ENCODE data around the gene MAST4. TPM values are rescaled to one million over a fixed set of nuclear protein-coding genes. Genes with fewer than 3 reads are reported as not detected.

The MAST4 gene
- polyA plus RNA-seq, 2 of the 4 experiments (the other 2 are of a cell fraction): 1.2 to 5.8 TPM

GRCh38 chr5:67144183-67144639 lies 548.0 kb downstream of the MAST4 start:
- WGBS (ENCODE audit: missing lambda C conversion rate): 64% methylated on average over 2 of the region's 2 CpGs
- TF ChIP-seq POLR2A (IDR thresholded peaks at IDR 0.05; ENCODE audit: low read length): no peak
- TF ChIP-seq KDM5A (IDR thresholded peaks at IDR 0.05): no peak
- TF ChIP-seq GATA3 (IDR thresholded peaks at IDR 0.05; ENCODE audit: borderline replicate concordance): no peak
- no peak for TF ChIP-seq ZC3H11A (IDR thresholded peaks at IDR 0.05)
- no peak for TF ChIP-seq RAD21 (conservative IDR thresholded peaks at IDR 0.05 in 1 of 2, IDR thresholded peaks at IDR 0.05 in 1 of 2)
- TF ChIP-seq MYC (IDR thresholded peaks at IDR 0.05; ENCODE audit: borderline replicate concordance, low read length): no peak
- TF ChIP-seq HDAC2 (IDR thresholded peaks at IDR 0.05): no peak
- TF ChIP-seq PHF8 (IDR thresholded peaks at IDR 0.05; ENCODE audit: borderline replicate concordance, low read depth): no peak
- no peak for TF ChIP-seq HOXA7 (CRISPR knock-in tag; IDR thresholded peaks at IDR 0.05)
- no peak for TF ChIP-seq HEYL (CRISPR knock-in tag; IDR thresholded peaks at IDR 0.05)
- no peak for TF ChIP-seq ZFP36 (IDR thresholded peaks at IDR 0.05; ENCODE audit: borderline replicate concordance, partially characterized antibody)
- TF ChIP-seq MAFK (IDR thresholded peaks at IDR 0.05; ENCODE audit: partially characterized antibody): no peak
- TF ChIP-seq ELK1 (IDR thresholded peaks at IDR 0.05; ENCODE audit: low read depth, low read length): no peak
- TF ChIP-seq NR3C1 (IDR thresholded peaks at IDR 0.05): no peak
- TF ChIP-seq SREBF2 (IDR thresholded peaks at IDR 0.05): no peak
- no peak for TF ChIP-seq HES2 (IDR thresholded peaks at IDR 0.05)
- TF ChIP-seq RFX5 (IDR thresholded peaks at IDR 0.05): no peak
- no peak for TF ChIP-seq HOXB5 (CRISPR knock-in tag; IDR thresholded peaks at IDR 0.05)
- TF ChIP-seq SMC3 (IDR thresholded peaks at IDR 0.05): no peak
- DNase-seq (ENCODE audit: low read depth in 1 of 2, low spot score in 1 of 2): no peak
- ChIA-PET POLR2A (no interaction called here), CTCF (interaction anchor here (0.6 to 1.7 kb wide), 3 partner anchors 13 to 157 kb away, joined by 3 to 4 read pairs (median 4); no protein-coding TSS in a partner anchor)
- FAIRE-seq: no peak
- H3K4me3 ChIP-seq: no peak overlapping the region
- H3K27ac ChIP-seq: no peak overlapping the region
- no peak for ATAC-seq
- H3K4me2 ChIP-seq: no peak overlapping the region
- no peaks in the 10 kb centered on the region for H3K4me1 ChIP-seq
- H3K9me3 ChIP-seq: no peaks in the 10 kb centered on the region

GRCh38 chr5:67146574-67146973 lies 550.4 kb downstream of the MAST4 start:
- 89% methylated on average over 1 of the region's 1 CpG for WGBS (ENCODE audit: missing lambda C conversion rate)
- CTCF ChIA-PET: interaction anchor here (1.5 to 1.8 kb wide), 2 partner anchors 9 to 332 kb away, joined by 6 to 8 read pairs; no protein-coding TSS in a partner anchor
- DNase-seq (ENCODE audit: low read depth in 1 of 2, low spot score in 1 of 2) (no peak), ATAC-seq (no peak), FAIRE-seq (no peak)
- Histone ChIP-seq H3K27ac (no peak overlapping the region), H3K4me3 (no peak overlapping the region), H3K4me2 (no peak overlapping the region), H3K4me1 (no peaks in the 10 kb centered on the region), H3K9me3 (no peaks in the 10 kb centered on the region)
- TF ChIP-seq ELK1 (IDR thresholded peaks at IDR 0.05; ENCODE audit: low read depth, low read length): no peak
- peak in 1 of 2 experiments; percentile 61; a peak in 2 of 4 replicates for TF ChIP-seq CEBPB (IDR thresholded peaks at IDR 0.05)
- POLR2A ChIA-PET: no interaction called here

- H3K9me3 ChIP-seq: no peaks in the 10 kb centered on the region
- ATAC-seq: no peak
- no peak overlapping the region for H3K4me3 ChIP-seq
- WGBS (ENCODE audit: missing lambda C conversion rate): 82% methylated on average over 4 of the region's 4 CpGs
- H3K4me2 ChIP-seq: no peak overlapping the region
- TF ChIP-seq MYC (IDR thresholded peaks at IDR 0.05; ENCODE audit: borderline replicate concordance, low read length) (no peak), E2F6 (IDR thresholded peaks at IDR 0.05; ENCODE audit: borderline replicate concordance, low read depth) (no peak), NR3C1 (IDR thresholded peaks at IDR 0.05) (no peak), ESRRA (IDR thresholded peaks at IDR 0.05; ENCODE audit: borderline replicate concordance, low read length) (no peak), RCOR1 (IDR thresholded peaks at IDR 0.05; ENCODE audit: low read depth, low read length) (no peak), EHMT2 (IDR thresholded peaks at IDR 0.05; ENCODE audit: low read depth) (no peak), EP300 (IDR thresholded peaks at IDR 0.05) (no peak), ZC3H11A (IDR thresholded peaks at IDR 0.05) (no peak), FOSB (CRISPR knock-in tag; IDR thresholded peaks at IDR 0.05) (no peak), KDM1A (IDR thresholded peaks at IDR 0.05; ENCODE audit: low read depth) (no peak), PHF8 (IDR thresholded peaks at IDR 0.05; ENCODE audit: borderline replicate concordance, low read depth) (no peak), TP53 (CRISPR knock-in tag; IDR thresholded peaks at IDR 0.05) (no peak), HOXA7 (CRISPR knock-in tag; IDR thresholded peaks at IDR 0.05) (no peak), HDAC2 (IDR thresholded peaks at IDR 0.05) (no peak)
- H3K4me1 ChIP-seq: no peaks in the 10 kb centered on the region
- CTCF ChIA-PET: interaction anchor here (0.8 to 1.8 kb wide), 6 partner anchors 8 to 332 kb away, joined by 3 to 8 read pairs (median 5); no protein-coding TSS in a partner anchor
- FAIRE-seq: no peak
- no peak for DNase-seq (ENCODE audit: low read depth in 1 of 2, low spot score in 1 of 2)
- POLR2A ChIA-PET: no interaction called here
- no peak overlapping the region for H3K27ac ChIP-seq
These were observed 550.8 kb downstream of the MAST4 start for GRCh38 chr5:67146981-67147380.

Measured in A549 (cell line).